Gastrocnemius medialis (tissue), 4 donors: ENCODE results near the gene B3GALT4. TPM values are rescaled to one million over a fixed set of nuclear protein-coding genes. Genes with fewer than 3 reads are reported as not detected.
"Not testable (repeated sequence)": the region's sequence is repeated elsewhere in the genome, so short reads cannot be mapped to it uniquely, and the experiment has no call there.

Experiments
- ATAC-seq, 2 donors: fragments of 150-250 bp; one replicate each; pipeline ENCODE4 v1.9.1; 2016
- DNase-seq, 2 donors: peaks; one replicate each; pipeline ENCODE4 v3.0.0-alpha.2; 2019
- H3K27ac ChIP-seq, 4 donors: fragments of 200-600 bp; sonication (generic); 1 replicate in 1 of 4; 2 replicates in 3 of 4; pipeline ENCODE4 v1.5.1; 2016 to 2018; ENCODE audit warnings: mild to moderate bottlenecking in 2 of 4, moderate library complexity in 1 of 4
- H3K27me3 ChIP-seq, 3 donors: fragments of 200-600 bp; sonication (generic) in 2 of 3; 1 replicate in 1 of 3; 2 replicates in 2 of 3; pipeline versions ENCODE4 v1.5.1 to v1.6.0; 2016 to 2019; ENCODE audit warnings: mild to moderate bottlenecking in 1 of 3, moderate library complexity in 1 of 3
- H3K36me3 ChIP-seq, 2 donors: fragments of 200-600 bp; sonication (generic) in 1 of 2; one replicate each; pipeline ENCODE4 v1.5.1; 2017 to 2018
- H3K4me1 ChIP-seq, 2 donors: fragments of 200-600 bp; sonication (generic) in 1 of 2; one replicate each; pipeline ENCODE4 v1.5.1; 2016 to 2017; ENCODE audit warnings: mild to moderate bottlenecking in 2 of 2
- H3K4me3 ChIP-seq, 4 donors: fragments of 200-600 bp; sonication (generic) in 3 of 4; 1 replicate in 1 of 4; 2 replicates in 3 of 4; pipeline ENCODE4 v1.5.1; 2016 to 2019; ENCODE audit warnings: mild to moderate bottlenecking in 2 of 4
- H3K9me3 ChIP-seq, 3 donors: fragments of 200-600 bp; sonication (generic) in 2 of 3; 1 replicate in 1 of 3; 2 replicates in 2 of 3; pipeline ENCODE4 v1.5.1; 2016 to 2019
- CTCF ChIP-seq, 5 experiments: fragments of 450-650 bp in 3 of 5; fragments of 200-600 bp in 2 of 5; sonication (generic) in 2 of 5; IDR thresholded peaks in 4 of 5; conservative IDR thresholded peaks in 1 of 5; 1 replicate in 4 of 5; 2 replicates in 1 of 5; pipeline ENCODE4 v1.5.1; 2016 to 2019; ENCODE audit warnings: antibody characterized with exemption in 5 of 5, mild to moderate bottlenecking in 3 of 5, moderate library complexity in 3 of 5
- POLR2A ChIP-seq, 2 donors: fragments of 450-650 bp; IDR thresholded peaks; one replicate each; pipeline ENCODE4 v1.6.1; 2017; ENCODE audit warnings: antibody characterized with exemption in 2 of 2, mild to moderate bottlenecking in 2 of 2, moderate library complexity in 2 of 2
- in situ Hi-C, 4 donors: fragments of 200-750 bp; cut with MboI; loops; one replicate each; pipeline versions ENCODE4 v1.15.0 to v1.8.0; 2017; ENCODE audit warnings: low sequenced_read_pairs in 4 of 4
- intact Hi-C: fragments of 100-400 bp; cut with DNase I; formaldehyde crosslinking; loops from one replicate; pipeline ENCODE4 v1.15.1; 2023; ENCODE audit warnings: low total_unique reads
- total RNA-seq, 4 donors: library from RNA; depleted of rRNA; stranded (reverse); fragments of >200 nt; gene quantifications; one replicate each; pipeline versions ENCODE4 v1.1.0 to v1.2.3, GENCODE V29; 2016

Gene B3GALT4
- total RNA-seq, 4 donors from 2014 or later, result 1.0 to 2.0 (median 1.7) TPM

GRCh38 chr6:33251395-33252012, 25.4 kb upstream of the B3GALT4 start:
- H3K4me1 ChIP-seq, result peaks cover 10 to 17% of the 10 kb centered on the region in 2 donors
- DNase-seq (no peak), ATAC-seq (no peak)
- no peak overlapping the region for H3K27ac ChIP-seq
- no peak overlapping the region for H3K4me3 ChIP-seq
- no peaks in the 10 kb centered on the region for H3K27me3 ChIP-seq
- H3K36me3 ChIP-seq, result peaks cover 0 to 15% of the 10 kb centered on the region in 2 donors
- in situ Hi-C loops (no loop called here), intact Hi-C loops (no loop called here)
- TF ChIP-seq CTCF (IDR thresholded peaks at IDR 0.05 in 4 of 5, conservative IDR thresholded peaks at IDR 0.05 in 1 of 5), result no peak
- no peak for TF ChIP-seq POLR2A (IDR thresholded peaks at IDR 0.05)
- H3K9me3 ChIP-seq, result no peaks in the 10 kb centered on the region

DNA sequence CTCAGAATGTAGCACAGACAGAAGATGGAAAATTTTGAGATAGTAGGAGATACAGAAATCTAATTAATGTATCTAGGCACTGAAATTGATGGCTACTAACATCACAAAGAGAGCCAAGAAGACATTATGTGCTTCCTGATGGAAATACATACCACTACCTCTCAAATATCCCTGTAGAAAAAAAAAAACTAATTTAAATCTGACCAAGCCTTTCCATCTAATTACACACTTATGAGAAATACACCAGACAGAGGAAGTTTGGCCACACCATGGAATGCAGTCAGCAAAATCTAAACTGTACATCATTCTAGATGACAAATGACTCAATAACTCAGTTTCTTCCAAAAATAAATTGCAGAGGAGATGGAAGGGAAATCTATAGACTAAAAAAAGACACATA, 24.2 kb upstream of the B3GALT4 start:
- ATAC-seq, result no peak
- Histone ChIP-seq H3K9me3 (no peaks in the 10 kb centered on the region), H3K27me3 (no peaks in the 10 kb centered on the region), H3K4me3 (no peak overlapping the region), H3K27ac (no peak overlapping the region), H3K36me3 (peaks cover 0 to 23% of the 10 kb centered on the region in 2 donors), H3K4me1 (peaks cover 10 to 17% of the 10 kb centered on the region in 2 donors)
- no peak for DNase-seq
- intact Hi-C loops, result no loop called here
- in situ Hi-C loops, result no loop called here
- TF ChIP-seq POLR2A (IDR thresholded peaks at IDR 0.05) (no peak), CTCF (IDR thresholded peaks at IDR 0.05 in 4 of 5, conservative IDR thresholded peaks at IDR 0.05 in 1 of 5) (no peak)

- H3K9me3 ChIP-seq, result no peaks in the 10 kb centered on the region
- H3K27ac ChIP-seq, result no peak overlapping the region
- intact Hi-C loops, result no loop called here
- ATAC-seq (no peak), DNase-seq (no peak)
- H3K27me3 ChIP-seq, result no peaks in the 10 kb centered on the region
- H3K4me3 ChIP-seq, result no peak overlapping the region
- H3K4me1 ChIP-seq, result peaks cover 6 to 9% of the 10 kb centered on the region in 2 donors
- TF ChIP-seq CTCF (IDR thresholded peaks at IDR 0.05 in 4 of 5, conservative IDR thresholded peaks at IDR 0.05 in 1 of 5), result no peak
- no peak for TF ChIP-seq POLR2A (IDR thresholded peaks at IDR 0.05)
- in situ Hi-C loops, result no loop called here
- peaks cover 0 to 35% of the 10 kb centered on the region in 2 donors for H3K36me3 ChIP-seq
These were observed 22.3 kb upstream of the B3GALT4 start for GRCh38 chr6:33254591-33254990.

GRCh38 chr6:33259032-33259431, 17.9 kb upstream of the B3GALT4 start:
- Histone ChIP-seq H3K4me1 (no peaks in the 10 kb centered on the region), H3K27me3 (no peaks in the 10 kb centered on the region), H3K9me3 (no peaks in the 10 kb centered on the region), H3K27ac (no peak overlapping the region), H3K36me3 (peaks cover 0 to 52% of the 10 kb centered on the region in 2 donors), H3K4me3 (no peak overlapping the region)
- ATAC-seq (no peak), DNase-seq (no peak)
- in situ Hi-C loops, result no loop called here
- TF ChIP-seq CTCF (IDR thresholded peaks at IDR 0.05 in 4 of 5, conservative IDR thresholded peaks at IDR 0.05 in 1 of 5), result no peak
- TF ChIP-seq POLR2A (IDR thresholded peaks at IDR 0.05), result no peak
- intact Hi-C loops, result no loop called here

GRCh38 chr6:33262490-33262889, 14.4 kb upstream of the B3GALT4 start:
- DNase-seq, intact Hi-C loops, H3K9me3 ChIP-seq, H3K27me3 ChIP-seq, in situ Hi-C loops, H3K4me1 ChIP-seq, H3K4me3 ChIP-seq, ATAC-seq, H3K27ac ChIP-seq: not testable (repeated sequence)
- H3K36me3 ChIP-seq, result peaks cover 0 to 81% of the 10 kb centered on the region in 2 donors
